ENCODE data around the gene AKR1C4.

GRCh38 chr10:5151076-5151475 lies 45.6 kb upstream of the AKR1C4 start:
- TF ChIP-seq CTCF (tag by site-specific recombination; IDR thresholded peaks at IDR 0.05) (no peak), ZNF510 (tag by site-specific recombination; IDR thresholded peaks at IDR 0.05; ENCODE audit: insufficient replicate concordance) (no peak), ZNF530 (tag by site-specific recombination; IDR thresholded peaks at IDR 0.05; ENCODE audit: low read depth) (no peak), KLF10 (tag by site-specific recombination; IDR thresholded peaks at IDR 0.05) (no peak), ZBTB44 (tag by site-specific recombination; IDR thresholded peaks at IDR 0.05) (no peak), ZNF513 (tag by site-specific recombination; IDR thresholded peaks at IDR 0.05) (no peak), ZBTB1 (tag by site-specific recombination; IDR thresholded peaks at IDR 0.05) (no peak), ZNF121 (tag by site-specific recombination; IDR thresholded peaks at IDR 0.05) (no peak), ZBTB10 (tag by site-specific recombination; IDR thresholded peaks at IDR 0.05) (no peak), ZNF776 (tag by site-specific recombination; IDR thresholded peaks at IDR 0.05; ENCODE audit: borderline replicate concordance) (no peak), TCF7L2 (IDR thresholded peaks at IDR 0.05; ENCODE audit: borderline replicate concordance, low read depth, low read length) (no peak)
